ENCODE measurements around the gene AOPEP. TPM values are rescaled to one million over a fixed set of nuclear protein-coding genes. Genes with fewer than 3 reads are reported as not detected.

Gene AOPEP
- total and polyA plus RNA-seq, 12 donors = 110 to 250 (median 161) TPM

DNA sequence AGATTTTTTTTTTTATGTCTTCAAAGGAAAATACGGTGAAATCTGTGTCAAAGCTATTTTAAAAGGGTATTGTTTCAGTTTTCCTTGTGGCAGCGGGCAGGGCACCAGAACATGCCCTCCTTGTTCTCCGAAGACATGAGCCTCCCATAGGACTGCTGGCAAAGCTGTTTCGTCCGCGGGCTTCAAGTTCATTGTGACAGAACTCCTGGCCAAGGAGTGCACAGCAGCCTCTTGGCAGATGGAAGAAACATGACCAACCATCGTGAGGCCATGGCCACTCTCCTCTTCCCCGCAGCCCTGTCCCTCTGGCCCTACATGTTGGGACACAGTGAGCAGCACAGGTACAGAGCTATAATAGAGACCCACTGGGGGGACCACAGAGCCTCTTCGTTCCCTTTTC is 99.5 kb downstream of the AOPEP start:
- no peak for ATAC-seq
- Histone ChIP-seq H3K27ac (peak overlapping the region in 1 of 10 donors; percentile 77), H3K4me1 (peaks cover 0 to 76% (median 37%) of the 10 kb centered on the region in 9 donors), H3K36me3 (peaks cover 0 to 4% (median 0%) of the 10 kb centered on the region in 9 donors), H3K9me3 (peaks cover 0 to under 1% (median 0%) of the 10 kb centered on the region in 11 donors), H3K27me3 (no peaks in the 10 kb centered on the region), H3K4me3 (no peak overlapping the region)
- no peak for DNase-seq
- 91 to 94% methylated on average over 9 of the region's 9 CpGs for WGBS, 2 donors
- intact Hi-C loops (cut with DNase I) = loop anchor here in 1 of 10 donors (5.0 kb wide), 1 partner anchor 36 kb away; no protein-coding TSS in a partner anchor
- TF ChIP-seq, protein P1, sequence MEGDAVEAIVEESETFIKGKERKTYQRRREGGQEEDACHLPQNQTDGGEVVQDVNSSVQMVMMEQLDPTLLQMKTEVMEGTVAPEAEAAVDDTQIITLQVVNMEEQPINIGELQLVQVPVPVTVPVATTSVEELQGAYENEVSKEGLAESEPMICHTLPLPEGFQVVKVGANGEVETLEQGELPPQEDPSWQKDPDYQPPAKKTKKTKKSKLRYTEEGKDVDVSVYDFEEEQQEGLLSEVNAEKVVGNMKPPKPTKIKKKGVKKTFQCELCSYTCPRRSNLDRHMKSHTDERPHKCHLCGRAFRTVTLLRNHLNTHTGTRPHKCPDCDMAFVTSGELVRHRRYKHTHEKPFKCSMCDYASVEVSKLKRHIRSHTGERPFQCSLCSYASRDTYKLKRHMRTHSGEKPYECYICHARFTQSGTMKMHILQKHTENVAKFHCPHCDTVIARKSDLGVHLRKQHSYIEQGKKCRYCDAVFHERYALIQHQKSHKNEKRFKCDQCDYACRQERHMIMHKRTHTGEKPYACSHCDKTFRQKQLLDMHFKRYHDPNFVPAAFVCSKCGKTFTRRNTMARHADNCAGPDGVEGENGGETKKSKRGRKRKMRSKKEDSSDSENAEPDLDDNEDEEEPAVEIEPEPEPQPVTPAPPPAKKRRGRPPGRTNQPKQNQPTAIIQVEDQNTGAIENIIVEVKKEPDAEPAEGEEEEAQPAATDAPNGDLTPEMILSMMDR (IDR thresholded peaks at IDR 0.05) = no peak

- Histone ChIP-seq H3K27me3 (no peaks in the 10 kb centered on the region), H3K4me1 (peaks cover 0 to 68% (median 37%) of the 10 kb centered on the region in 9 donors), H3K4me3 (no peak overlapping the region), H3K36me3 (peaks cover 0 to 4% (median 0%) of the 10 kb centered on the region in 9 donors), H3K9me3 (peaks cover 0 to 6% (median 0%) of the 10 kb centered on the region in 11 donors), H3K27ac (peak overlapping the region in 6 of 10 donors; percentile 5 to 77 (median 42))
- ATAC-seq (no peak), DNase-seq (no peak)
- intact Hi-C loops (cut with DNase I) = loop anchor here in 1 of 10 donors (5.0 kb wide), 1 partner anchor 35 kb away; no protein-coding TSS in a partner anchor
- 88 to 89% methylated on average over 3 of the region's 3 CpGs for WGBS, 2 donors
- TF ChIP-seq, protein P1 (IDR thresholded peaks at IDR 0.05) = no peak
Observed at GRCh38 chr9:94826644-94827410, 100.3 kb downstream of the AOPEP start.

GRCh38 chr9:94827584-94828304 is 101.2 kb downstream of the AOPEP start:
- ATAC-seq (peak; percentile 49 to 85 (median 72)), DNase-seq (peak in 1 of 2 donors; percentile 33)
- peaks cover 0 to 59% (median 37%) of the 10 kb centered on the region in 9 donors for H3K4me1 ChIP-seq
- H3K4me3 ChIP-seq = no peak overlapping the region
- 56 to 67% methylated on average over 8 of the region's 8 CpGs for WGBS, 2 donors
- H3K9me3 ChIP-seq = peaks cover 0 to 6% (median 0%) of the 10 kb centered on the region in 11 donors
- TF ChIP-seq, protein P1 (IDR thresholded peaks at IDR 0.05) = no peak
- H3K36me3 ChIP-seq = peaks cover 0 to 4% (median 0%) of the 10 kb centered on the region in 9 donors
- intact Hi-C loops (cut with DNase I) = loop anchor here in 1 of 10 donors (5.0 kb wide), 1 partner anchor 35 kb away; no protein-coding TSS in a partner anchor
- no peaks in the 10 kb centered on the region for H3K27me3 ChIP-seq
- H3K27ac ChIP-seq = peak overlapping the region in 8 of 10 donors; percentile 5 to 61 (median 47)
